Measurements from ENCODE around the gene KRT6A.

Gene KRT6A

DNA sequence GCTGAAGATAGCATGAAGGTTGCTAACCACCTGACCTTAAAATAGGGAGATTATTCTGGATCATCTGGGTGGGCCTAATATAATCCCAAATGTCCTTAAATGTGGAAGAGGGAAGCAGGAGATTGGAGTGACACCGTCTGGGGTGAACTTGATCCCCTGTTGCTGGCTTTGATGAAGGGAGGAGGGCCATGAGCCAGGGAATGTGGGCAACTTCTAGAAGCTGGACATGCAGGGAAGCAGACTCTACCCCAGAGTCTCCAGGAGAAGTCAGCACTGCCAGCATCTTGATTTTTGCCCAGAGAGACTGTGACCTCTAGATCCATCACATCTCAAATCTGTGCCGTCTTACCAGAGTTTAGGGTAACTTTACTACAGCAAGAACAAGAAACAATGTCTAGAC is 36.4 kb upstream of the KRT6A start:
- no peak for TF ChIP-seq FOXP2 (optimal IDR thresholded peaks at IDR 0.05; ENCODE audit: borderline replicate concordance, extremely low read depth, extremely low read length, insufficient read depth)
- TF ChIP-seq SIN3A (IDR thresholded peaks at IDR 0.05; ENCODE audit: borderline replicate concordance, insufficient read depth, low read length) = no peak
- TF ChIP-seq, protein P1, sequence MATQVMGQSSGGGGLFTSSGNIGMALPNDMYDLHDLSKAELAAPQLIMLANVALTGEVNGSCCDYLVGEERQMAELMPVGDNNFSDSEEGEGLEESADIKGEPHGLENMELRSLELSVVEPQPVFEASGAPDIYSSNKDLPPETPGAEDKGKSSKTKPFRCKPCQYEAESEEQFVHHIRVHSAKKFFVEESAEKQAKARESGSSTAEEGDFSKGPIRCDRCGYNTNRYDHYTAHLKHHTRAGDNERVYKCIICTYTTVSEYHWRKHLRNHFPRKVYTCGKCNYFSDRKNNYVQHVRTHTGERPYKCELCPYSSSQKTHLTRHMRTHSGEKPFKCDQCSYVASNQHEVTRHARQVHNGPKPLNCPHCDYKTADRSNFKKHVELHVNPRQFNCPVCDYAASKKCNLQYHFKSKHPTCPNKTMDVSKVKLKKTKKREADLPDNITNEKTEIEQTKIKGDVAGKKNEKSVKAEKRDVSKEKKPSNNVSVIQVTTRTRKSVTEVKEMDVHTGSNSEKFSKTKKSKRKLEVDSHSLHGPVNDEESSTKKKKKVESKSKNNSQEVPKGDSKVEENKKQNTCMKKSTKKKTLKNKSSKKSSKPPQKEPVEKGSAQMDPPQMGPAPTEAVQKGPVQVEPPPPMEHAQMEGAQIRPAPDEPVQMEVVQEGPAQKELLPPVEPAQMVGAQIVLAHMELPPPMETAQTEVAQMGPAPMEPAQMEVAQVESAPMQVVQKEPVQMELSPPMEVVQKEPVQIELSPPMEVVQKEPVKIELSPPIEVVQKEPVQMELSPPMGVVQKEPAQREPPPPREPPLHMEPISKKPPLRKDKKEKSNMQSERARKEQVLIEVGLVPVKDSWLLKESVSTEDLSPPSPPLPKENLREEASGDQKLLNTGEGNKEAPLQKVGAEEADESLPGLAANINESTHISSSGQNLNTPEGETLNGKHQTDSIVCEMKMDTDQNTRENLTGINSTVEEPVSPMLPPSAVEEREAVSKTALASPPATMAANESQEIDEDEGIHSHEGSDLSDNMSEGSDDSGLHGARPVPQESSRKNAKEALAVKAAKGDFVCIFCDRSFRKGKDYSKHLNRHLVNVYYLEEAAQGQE (IDR thresholded peaks at IDR 0.05; ENCODE audit: insufficient read depth in 1 of 2, low read depth in 2 of 2, low read length in 2 of 2) = no peak
- TF ChIP-seq TAF1 (IDR thresholded peaks at IDR 0.05; ENCODE audit: borderline replicate concordance, insufficient read depth, low read length) = no peak
- no peak for TF ChIP-seq POLR2AphosphoS5 (IDR thresholded peaks at IDR 0.05; ENCODE audit: low read depth, low read length)

GRCh38 chr12:52528641-52529143 is 35.6 kb upstream of the KRT6A start:
- TF ChIP-seq POLR2AphosphoS5 (IDR thresholded peaks at IDR 0.05; ENCODE audit: low read depth, low read length) = no peak
- no peak for TF ChIP-seq TAF1 (IDR thresholded peaks at IDR 0.05; ENCODE audit: borderline replicate concordance, insufficient read depth, low read length)
- TF ChIP-seq, protein P1 (IDR thresholded peaks at IDR 0.05; ENCODE audit: insufficient read depth in 1 of 2, low read depth in 2 of 2, low read length in 2 of 2) = no peak
- no peak for TF ChIP-seq SIN3A (IDR thresholded peaks at IDR 0.05; ENCODE audit: borderline replicate concordance, insufficient read depth, low read length)
- no peak for TF ChIP-seq FOXP2 (optimal IDR thresholded peaks at IDR 0.05; ENCODE audit: borderline replicate concordance, extremely low read depth, extremely low read length, insufficient read depth)

GRCh38 chr12:52527121-52527800 is 34.2 kb upstream of the KRT6A start:
- no peak for TF ChIP-seq POLR2AphosphoS5 (IDR thresholded peaks at IDR 0.05; ENCODE audit: low read depth, low read length)
- TF ChIP-seq FOXP2 (optimal IDR thresholded peaks at IDR 0.05; ENCODE audit: borderline replicate concordance, extremely low read depth, extremely low read length, insufficient read depth) = no peak
- TF ChIP-seq, protein P1 (IDR thresholded peaks at IDR 0.05; ENCODE audit: insufficient read depth in 1 of 2, low read depth in 2 of 2, low read length in 2 of 2) = no peak
- TF ChIP-seq SIN3A (IDR thresholded peaks at IDR 0.05; ENCODE audit: borderline replicate concordance, insufficient read depth, low read length) = no peak

DNA sequence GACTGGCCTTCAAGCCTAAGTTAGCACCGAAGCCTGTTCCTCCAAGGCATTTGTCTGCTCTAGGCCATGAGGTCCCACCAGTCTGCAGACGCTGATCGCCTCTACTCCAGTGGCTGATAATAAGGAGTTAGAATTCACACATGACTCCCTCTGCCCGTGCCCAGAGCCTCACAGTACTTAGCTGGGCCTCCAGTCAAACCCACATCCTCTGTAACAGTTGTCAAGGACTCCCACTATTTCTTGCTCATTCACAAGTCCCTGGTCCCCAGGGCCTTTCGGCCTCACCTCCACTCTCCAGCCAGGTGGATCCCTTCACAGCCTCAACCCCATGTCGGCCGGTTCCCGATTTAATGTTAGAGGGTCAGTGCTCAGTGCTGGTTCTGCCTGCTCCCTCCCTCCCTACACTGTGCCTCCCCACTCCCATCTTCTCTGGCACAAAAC is 33.5 kb upstream of the KRT6A start:
- TF ChIP-seq, protein P1 (IDR thresholded peaks at IDR 0.05; ENCODE audit: insufficient read depth in 1 of 2, low read depth in 2 of 2, low read length in 2 of 2) = no peak
